HepG2 (cell line): Measurements from ENCODE around the gene LDLRAD3.

Experiments
- ATF1 ChIP-seq: IDR thresholded peaks from 2 replicates; pipeline ENCODE4 v1.6.1; 2016; ENCODE audit warnings: mild to moderate bottlenecking, control low read depth
- HNRNPUL1 ChIP-seq: fragments of 200-400 bp; formaldehyde crosslinking; IDR thresholded peaks from 2 replicates; pipeline ENCODE4 v1.6.1; 2017; ENCODE audit warnings: low read depth, mild to moderate bottlenecking, low read length, moderate library complexity
- MYNN ChIP-seq: sonication (generic); formaldehyde crosslinking; IDR thresholded peaks from 2 replicates; pipeline ENCODE4 v1.4.0; 2020; ENCODE audit warnings: mild to moderate bottlenecking, low read depth, missing genetic modification reagents
- PHB2 ChIP-seq: fragments of 450-650 bp; IDR thresholded peaks from 2 replicates; pipeline ENCODE4 v1.6.1; 2018; ENCODE audit not compliant: partially characterized antibody
- SIN3A ChIP-seq: IDR thresholded peaks from 2 replicates; pipeline ENCODE4 v1.6.1; 2011; ENCODE audit warnings: low read depth, mild to moderate bottlenecking, control low read depth, low read length, borderline replicate concordance
- SP1 ChIP-seq, 2 experiments: fragments of 450-650 bp in 1 of 2; sonication (generic) in 1 of 2; formaldehyde crosslinking in 1 of 2; IDR thresholded peaks; 2 replicates each; pipeline versions ENCODE4 v1.4.0 to v1.6.1; 2016 to 2020; ENCODE audit warnings: missing genetic modification reagents in 1 of 2
- ZNF839 ChIP-seq: sonication (generic); formaldehyde crosslinking; IDR thresholded peaks from 2 replicates; pipeline ENCODE4 v1.4.0; 2020; ENCODE audit warnings: missing genetic modification reagents, mild to moderate bottlenecking, borderline replicate concordance
- ZZZ3 ChIP-seq: sonication (generic); formaldehyde crosslinking; IDR thresholded peaks from 2 replicates; pipeline ENCODE4 v1.4.0; 2020; ENCODE audit warnings: missing genetic modification reagents, mild to moderate bottlenecking, borderline replicate concordance
- TF ChIP-seq, protein P1 (sequence below): IDR thresholded peaks from 2 replicates; pipeline ENCODE4 v1.6.1; 2016

DNA sequence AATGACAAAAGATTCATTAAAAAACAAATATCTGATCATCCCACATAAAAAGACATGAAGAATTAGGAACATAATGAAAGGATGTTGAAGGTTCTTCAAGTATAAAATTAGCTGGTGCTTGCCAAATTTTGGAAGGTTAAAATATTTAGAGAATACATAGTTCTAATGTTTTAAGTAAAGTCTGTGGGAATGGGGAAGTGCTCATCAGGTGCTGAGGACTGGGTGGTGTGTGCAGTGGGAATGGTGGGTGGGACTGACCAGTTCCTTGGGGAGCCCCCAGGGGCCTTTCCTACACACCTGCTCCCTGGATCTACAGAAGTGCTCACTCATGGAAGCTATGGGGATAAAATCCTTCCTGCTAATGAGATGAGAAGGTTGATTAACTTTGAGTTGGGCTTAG lies 11.8 kb downstream of the LDLRAD3 start:
- TF ChIP-seq ZNF839 (CRISPR knock-in tag) (no peak), SP1 (IDR thresholded peaks at IDR 0.05) (no peak), SP1 (CRISPR knock-in tag; IDR thresholded peaks at IDR 0.05) (no peak), HNRNPUL1 (no peak), ATF1 (no peak), MYNN (CRISPR knock-in tag) (no peak), PHB2 (no peak), SIN3A (no peak), ZZZ3 (CRISPR knock-in tag) (no peak)
- TF ChIP-seq, protein P1, sequence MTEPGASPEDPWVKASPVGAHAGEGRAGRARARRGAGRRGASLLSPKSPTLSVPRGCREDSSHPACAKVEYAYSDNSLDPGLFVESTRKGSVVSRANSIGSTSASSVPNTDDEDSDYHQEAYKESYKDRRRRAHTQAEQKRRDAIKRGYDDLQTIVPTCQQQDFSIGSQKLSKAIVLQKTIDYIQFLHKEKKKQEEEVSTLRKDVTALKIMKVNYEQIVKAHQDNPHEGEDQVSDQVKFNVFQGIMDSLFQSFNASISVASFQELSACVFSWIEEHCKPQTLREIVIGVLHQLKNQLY (CRISPR knock-in tag): no peak
